Measurements from ENCODE around the gene SCYGR4.

- TF ChIP-seq, protein P1, sequence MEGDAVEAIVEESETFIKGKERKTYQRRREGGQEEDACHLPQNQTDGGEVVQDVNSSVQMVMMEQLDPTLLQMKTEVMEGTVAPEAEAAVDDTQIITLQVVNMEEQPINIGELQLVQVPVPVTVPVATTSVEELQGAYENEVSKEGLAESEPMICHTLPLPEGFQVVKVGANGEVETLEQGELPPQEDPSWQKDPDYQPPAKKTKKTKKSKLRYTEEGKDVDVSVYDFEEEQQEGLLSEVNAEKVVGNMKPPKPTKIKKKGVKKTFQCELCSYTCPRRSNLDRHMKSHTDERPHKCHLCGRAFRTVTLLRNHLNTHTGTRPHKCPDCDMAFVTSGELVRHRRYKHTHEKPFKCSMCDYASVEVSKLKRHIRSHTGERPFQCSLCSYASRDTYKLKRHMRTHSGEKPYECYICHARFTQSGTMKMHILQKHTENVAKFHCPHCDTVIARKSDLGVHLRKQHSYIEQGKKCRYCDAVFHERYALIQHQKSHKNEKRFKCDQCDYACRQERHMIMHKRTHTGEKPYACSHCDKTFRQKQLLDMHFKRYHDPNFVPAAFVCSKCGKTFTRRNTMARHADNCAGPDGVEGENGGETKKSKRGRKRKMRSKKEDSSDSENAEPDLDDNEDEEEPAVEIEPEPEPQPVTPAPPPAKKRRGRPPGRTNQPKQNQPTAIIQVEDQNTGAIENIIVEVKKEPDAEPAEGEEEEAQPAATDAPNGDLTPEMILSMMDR (IDR thresholded peaks at IDR 0.05), result no peak
- no peak for TF ChIP-seq POLR2A (IDR thresholded peaks at IDR 0.05; ENCODE audit: low read depth)
- no peak for TF ChIP-seq EP300 (IDR thresholded peaks at IDR 0.05)
These were observed 38.7 kb upstream of the SCYGR4 start for GRCh38 chr2:227578642-227579041.

All from esophagus muscularis mucosa (tissue), 4 donors.